Hypothalamus (tissue), 51 donors: ENCODE results near the gene ZSWIM6.

Experiments used
- DNase-seq, 51 donors: peaks; one replicate each; lab custom pipeline; 2025; lab: John Stamatoyannopoulos, UW

ZSWIM6 gene

GRCh38 chr5:61582205-61582820 lies 250.3 kb downstream of the ZSWIM6 start:
- no peak for DNase-seq

GRCh38 chr5:61582887-61583286 lies 250.8 kb downstream of the ZSWIM6 start:
- no peak for DNase-seq

GRCh38 chr5:61586096-61587084 lies 254.3 kb downstream of the ZSWIM6 start:
- peak in 7 of 51 donors; percentile 4 to 40 (median 6) for DNase-seq

GRCh38 chr5:61587125-61587524 lies 255.1 kb downstream of the ZSWIM6 start:
- no peak for DNase-seq

- DNase-seq: no peak
Observed at GRCh38 chr5:61588216-61588615, 256.2 kb downstream of the ZSWIM6 start.

DNA sequence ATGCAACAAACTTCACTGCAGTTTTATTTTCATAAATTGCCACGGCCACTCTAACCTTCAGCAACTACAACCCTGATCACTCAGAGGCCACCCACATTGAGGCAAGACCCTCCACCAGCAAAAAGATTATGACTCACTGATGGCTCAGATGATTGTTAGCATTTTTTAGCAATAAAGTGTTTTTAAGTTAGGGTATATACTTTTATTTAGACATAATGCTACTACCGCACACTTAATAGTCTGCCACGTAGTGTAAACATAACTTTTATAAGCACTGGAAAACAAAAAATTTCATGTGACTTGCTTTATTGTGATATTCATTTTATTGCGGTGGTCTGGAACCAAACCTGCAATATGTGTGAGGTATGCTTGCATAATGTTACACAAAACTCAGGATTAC lies 257.9 kb downstream of the ZSWIM6 start:
- no peak for DNase-seq

GRCh38 chr5:61590473-61590872 lies 258.4 kb downstream of the ZSWIM6 start:
- DNase-seq: no peak

GRCh38 chr5:61591859-61592258 lies 259.8 kb downstream of the ZSWIM6 start:
- no peak for DNase-seq

DNA sequence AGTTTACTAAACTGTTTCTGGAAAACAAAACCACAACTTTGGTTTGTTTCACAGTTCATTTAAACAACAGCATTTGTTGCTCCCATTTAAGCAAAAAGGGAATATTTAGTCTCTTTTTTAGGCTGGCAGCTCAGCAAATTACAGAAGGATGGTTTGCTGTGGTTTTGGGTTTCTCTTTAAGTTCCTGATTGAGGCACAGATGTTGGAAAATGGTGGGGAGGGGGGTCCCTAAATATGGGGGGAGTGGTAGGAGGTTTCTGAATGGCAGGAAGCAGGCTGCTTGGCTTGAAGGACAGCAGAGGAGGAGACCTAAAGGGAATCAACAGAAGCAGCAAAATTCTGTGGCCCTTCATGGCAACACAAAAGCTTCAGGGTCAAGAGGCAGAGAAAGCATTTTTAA lies 263.4 kb downstream of the ZSWIM6 start:
- DNase-seq: no peak
